Measurements from ENCODE around the gene TMEM132A.
"Not testable (repeated sequence)": the region's sequence is repeated elsewhere in the genome, so short reads cannot be mapped to it uniquely, and the experiment has no call there.

TMEM132A gene

DNA sequence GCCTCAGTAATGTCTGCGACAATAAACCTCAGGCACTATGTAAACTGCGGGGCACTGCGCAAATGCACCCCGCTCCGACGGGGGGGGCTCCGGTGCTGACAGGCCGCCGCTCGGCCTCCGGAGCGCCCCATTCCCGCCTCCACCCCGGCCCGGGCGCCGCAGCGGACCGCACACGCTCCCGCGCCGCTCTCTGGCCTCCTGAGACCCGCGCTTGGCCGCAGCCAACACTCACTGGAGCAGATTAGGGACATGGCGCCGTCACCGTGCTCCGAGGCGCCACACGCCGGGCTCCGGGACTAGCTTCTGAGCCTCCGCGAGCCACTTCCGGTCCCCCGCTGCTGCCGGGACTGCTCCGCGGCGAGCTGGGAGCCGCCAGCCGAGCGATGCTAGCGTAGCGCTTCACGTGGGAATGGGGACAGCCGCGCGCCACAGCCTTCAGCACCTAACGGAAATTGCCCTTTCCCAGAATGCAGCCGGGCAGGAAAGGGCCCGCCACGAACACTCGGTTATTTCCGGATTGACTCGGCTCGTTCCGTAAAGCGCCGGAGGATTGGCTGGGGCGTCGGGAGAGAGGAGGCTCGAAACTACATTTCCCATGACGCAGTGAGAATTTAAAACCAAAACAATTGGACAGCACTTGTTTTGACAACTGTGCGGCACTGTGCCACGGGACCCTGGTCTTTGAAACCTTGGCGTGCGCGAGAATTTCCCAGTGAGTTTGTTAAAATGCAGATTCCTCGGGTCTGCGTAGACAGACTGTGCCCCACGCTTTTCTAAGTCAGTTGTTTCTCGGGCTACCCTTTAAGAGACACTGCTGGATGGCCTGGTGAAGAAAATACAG, 17.9 kb upstream of the TMEM132A start, which contains the start of gene PRPF19:
PRPF19 (minus strand) TSS at position 454 of the 841 bp plus-strand sequence; CDS start at position 251, 203 bp downstream.
- peak; percentile 99 for DNase-seq (ENCODE audit: low spot score)

GRCh38 chr11:60908803-60909202, 15.5 kb upstream of the TMEM132A start:
- no peak for DNase-seq (ENCODE audit: low spot score)

- not testable (repeated sequence) for DNase-seq (ENCODE audit: low spot score)
These were observed 14.5 kb upstream of the TMEM132A start for GRCh38 chr11:60909680-60910280.

- DNase-seq (ENCODE audit: low spot score): no peak
These were observed 14.0 kb upstream of the TMEM132A start for GRCh38 chr11:60910281-60910687.

DNA sequence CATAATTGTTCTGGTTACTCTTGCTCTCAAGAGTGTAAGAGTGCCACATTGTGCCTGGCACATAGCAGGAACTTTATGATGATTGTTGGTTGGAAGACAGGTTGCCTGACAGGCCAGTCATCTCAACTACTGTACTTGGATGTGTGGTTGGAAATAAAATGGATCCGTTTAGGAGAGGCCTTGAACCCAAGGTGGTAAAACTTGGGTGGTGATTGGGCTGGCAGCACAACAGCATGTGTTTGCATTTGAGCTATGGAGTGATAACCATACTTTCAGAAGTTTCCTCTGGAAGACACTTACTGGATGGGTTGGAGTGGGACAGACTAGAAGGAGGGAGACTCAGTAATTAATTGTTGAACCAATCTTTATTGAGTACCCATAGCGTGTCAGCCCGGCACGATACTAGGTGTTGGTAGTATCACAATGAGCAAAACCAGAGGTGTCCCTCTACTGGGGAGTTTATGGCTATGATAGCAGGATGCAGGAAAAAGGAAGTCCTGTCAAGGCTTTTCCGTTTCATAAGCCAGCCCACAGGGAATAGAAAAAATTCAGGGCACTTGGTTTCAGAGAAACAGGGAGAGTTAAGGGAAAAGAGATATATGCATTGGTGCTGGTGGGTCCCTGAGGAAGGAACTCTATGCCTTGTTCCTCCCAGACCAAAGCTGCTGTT, 13.4 kb upstream of the TMEM132A start:
- DNase-seq (ENCODE audit: low spot score): no peak

- no peak for DNase-seq (ENCODE audit: low spot score)
These were observed 11.9 kb upstream of the TMEM132A start for GRCh38 chr11:60912223-60912850.

- no peak for DNase-seq (ENCODE audit: low spot score)
These were observed 11.3 kb upstream of the TMEM132A start for GRCh38 chr11:60912851-60913528.

DNA sequence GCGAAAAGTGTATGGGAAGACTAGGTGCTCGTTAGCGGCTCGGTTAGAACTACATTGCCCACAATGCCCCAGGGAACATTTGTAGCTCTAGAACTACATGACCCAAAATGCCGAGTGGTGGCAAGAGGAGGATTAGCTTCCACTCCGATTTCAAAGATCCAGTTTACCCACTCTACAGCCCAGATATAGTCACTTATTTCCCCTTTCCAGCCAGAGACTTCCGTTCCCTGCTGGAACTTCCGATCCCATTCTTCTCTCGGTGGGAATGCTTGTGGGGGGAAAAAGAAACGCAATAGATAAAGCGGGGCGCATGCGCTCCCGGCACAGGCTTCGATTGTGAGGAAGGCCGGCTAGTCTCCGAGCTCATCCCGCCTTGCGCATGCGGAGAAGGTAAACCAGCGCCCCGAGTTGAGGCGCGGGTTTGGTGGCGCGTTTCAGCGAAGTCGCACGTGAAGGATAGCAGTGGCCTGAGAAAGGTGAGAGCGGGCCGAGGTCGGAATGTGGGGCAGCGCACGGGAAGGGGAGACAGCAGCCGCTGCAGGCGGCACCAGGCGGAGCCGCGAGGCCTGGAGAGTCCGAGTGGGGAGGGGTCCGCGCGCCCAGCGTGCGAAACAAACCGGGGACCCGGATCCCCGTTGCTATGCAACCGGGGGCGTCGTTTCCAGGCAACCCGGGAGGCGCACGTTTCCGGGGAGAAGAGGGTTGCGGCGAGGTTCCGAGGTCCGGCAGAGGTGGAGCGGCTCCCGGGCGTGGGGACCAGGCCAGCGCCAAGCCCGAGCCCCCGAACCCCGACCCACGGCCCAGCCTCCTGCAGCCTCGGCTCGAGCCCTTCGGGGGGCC, 10.2 kb upstream of the TMEM132A start, which contains the start of gene TMEM109:
TMEM109 (plus strand) TSS at position 366 of the 840 bp plus-strand sequence. CDS start 5,536 bp downstream, outside the sequence.
- peak; percentile 100 for DNase-seq (ENCODE audit: low spot score)

- DNase-seq (ENCODE audit: low spot score): no peak
These were observed 9.5 kb upstream of the TMEM132A start for GRCh38 chr11:60914633-60915247.

DNA sequence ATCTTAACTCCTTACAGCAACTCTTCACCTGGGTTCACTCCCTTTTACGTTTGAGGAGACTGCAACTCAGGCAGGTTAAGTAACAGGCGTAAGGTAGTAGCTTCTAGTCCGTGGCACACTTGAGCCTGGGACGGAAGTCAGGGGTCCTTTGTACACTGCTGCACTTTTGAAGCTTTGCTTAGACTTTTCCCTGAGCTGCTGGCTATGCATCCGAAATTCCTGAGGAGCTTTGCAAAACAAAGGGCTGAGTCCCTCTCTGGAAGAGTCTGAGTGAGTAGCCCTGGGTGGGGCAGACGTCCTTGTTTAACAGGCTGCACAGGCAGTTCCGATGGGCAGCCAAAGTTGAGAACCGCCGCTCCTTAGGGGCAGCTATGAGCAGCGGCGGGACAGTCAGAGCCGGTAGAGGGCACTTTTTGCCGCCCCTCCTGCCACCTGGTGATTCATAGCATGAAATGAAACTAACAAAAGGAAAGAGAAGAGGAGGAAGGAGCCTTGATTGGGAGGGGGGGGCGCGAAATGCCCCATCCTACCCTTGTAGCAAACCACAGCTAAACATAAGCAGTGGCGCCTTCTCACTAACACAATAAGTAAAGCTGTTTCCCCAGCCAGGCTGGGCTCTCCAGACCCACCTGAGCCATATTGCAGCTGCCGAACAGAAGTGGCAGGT, 8.9 kb upstream of the TMEM132A start:
- DNase-seq (ENCODE audit: low spot score): no peak

DNA sequence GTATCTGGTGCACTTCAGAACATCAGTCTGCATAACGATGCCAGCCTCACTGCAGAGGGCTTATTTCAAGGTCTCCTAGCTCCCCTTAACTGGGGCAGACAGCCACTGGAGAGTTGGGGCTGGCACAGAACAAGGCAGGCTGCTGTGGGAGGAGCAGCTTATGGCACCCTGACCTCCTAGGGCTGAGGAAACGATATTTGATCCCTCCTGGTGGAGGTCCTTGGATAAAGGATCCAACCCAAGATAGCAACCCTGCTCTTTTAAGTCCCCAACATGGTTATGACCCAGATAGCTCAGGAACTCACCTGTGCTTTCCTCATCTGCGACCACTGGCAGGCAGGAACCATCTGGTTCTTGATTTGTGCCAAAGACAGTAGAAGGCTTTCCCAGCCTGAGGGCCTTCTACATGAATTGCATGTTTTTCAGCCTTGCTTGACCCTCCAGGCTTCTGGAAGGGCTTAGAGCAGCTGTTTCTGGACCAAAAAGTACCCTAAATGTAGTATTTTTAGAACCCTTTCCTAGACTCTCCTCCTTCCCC, 7.5 kb upstream of the TMEM132A start:
- no peak for DNase-seq (ENCODE audit: low spot score)

DNA sequence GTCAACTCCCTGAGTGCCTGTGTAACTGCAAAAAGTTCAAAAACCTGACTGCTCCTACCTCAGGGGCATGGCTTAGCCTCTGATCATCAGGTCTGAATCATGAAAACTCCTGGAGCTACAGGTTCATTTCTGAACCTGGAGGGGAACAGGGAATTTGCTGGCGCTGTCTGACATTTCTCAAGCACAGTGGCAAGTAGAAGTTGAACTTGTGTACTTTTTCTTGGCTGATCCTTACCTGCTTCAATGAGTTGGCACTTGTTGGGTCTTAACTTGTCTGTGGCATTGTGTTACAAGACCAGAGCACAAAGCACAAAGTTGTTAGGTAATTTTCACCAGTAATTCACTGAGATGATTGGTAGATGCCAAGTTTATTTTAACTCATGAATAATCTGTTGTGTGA, 7.0 kb upstream of the TMEM132A start:
- no peak for DNase-seq (ENCODE audit: low spot score)

GRCh38 chr11:60918251-60918938, 5.9 kb upstream of the TMEM132A start:
- DNase-seq (ENCODE audit: low spot score): no peak

DNA sequence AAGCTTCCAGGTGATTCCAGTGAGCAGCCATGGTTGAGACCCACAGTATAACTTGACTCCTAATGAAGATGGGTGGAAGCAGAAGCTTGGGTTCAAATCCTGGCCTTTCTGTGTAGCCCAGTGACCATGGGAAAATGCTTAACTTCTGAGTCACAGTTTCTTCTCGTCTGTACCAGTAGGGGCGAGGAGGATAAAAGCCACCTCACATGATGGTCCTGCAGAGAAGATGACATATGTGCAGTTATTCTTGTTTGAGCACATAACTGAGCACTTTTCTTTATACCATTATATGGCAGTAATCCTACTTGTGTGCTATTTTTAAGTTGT, 5.4 kb upstream of the TMEM132A start:
- no peak for DNase-seq (ENCODE audit: low spot score)

DNA sequence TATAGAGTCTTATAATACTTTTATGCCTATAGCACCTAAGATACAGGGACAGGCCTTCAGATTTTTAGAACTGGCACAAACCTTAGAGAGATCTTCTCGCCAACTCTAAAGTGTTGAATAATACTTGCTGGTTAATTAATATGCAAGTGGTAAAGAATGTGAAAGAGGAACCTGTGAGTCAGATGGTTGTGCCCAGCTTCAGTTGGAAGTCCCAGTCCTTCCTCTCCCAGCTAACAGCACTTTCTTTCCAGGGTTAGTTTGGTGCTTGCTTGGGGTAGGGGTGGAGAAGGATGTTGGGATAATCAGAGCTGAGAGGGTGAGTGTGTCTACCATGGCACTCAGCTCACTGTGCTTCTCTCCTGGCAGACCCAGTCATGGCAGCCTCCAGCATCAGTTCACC, 4.9 kb upstream of the TMEM132A start:
- DNase-seq (ENCODE audit: low spot score): no peak

DNA sequence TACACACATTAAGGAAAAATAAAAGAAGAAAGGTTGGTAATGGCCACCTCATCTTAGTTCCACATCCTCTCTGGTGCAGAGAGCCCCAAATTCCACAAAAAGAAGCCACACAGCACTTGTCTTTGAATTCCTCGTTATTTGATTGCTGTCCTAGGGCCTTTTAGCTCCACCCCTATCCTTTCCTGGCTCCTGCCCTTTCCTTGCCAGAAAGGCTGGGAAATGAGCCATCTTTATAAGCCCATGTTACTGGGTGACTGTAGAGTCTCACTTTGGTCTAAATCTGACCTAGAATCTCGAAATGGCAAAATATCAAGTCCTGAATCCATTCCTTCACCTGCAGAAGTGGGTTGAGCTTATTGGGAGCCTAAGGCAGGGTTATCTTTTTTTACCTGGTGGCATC, 4.3 kb upstream of the TMEM132A start:
- DNase-seq (ENCODE audit: low spot score): no peak

GRCh38 chr11:60921259-60921658, 3.0 kb upstream of the TMEM132A start:
- DNase-seq (ENCODE audit: low spot score): no peak

DNA sequence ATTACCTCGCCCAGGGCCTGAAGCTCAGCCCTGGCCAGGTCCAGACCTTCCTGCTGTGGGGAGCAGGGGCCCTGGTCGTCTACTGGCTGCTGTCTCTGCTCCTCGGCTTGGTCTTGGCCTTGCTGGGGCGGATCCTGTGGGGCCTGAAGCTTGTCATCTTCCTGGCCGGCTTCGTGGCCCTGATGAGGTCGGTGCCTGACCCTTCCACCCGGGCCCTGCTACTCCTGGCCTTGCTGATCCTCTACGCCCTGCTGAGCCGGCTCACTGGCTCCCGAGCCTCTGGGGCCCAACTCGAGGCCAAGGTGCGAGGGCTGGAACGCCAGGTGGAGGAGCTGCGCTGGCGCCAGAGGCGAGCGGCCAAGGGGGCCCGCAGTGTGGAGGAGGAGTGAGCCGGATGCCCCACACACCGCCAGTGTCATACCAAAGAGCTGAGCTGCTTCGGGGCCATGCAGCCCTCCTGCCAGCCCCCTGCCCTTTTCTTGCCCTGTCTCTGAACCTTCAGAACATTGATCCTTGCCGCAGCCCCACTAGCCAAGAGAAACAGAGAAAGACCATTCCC, 2.4 kb upstream of the TMEM132A start:
- DNase-seq (ENCODE audit: low spot score): no peak

DNA sequence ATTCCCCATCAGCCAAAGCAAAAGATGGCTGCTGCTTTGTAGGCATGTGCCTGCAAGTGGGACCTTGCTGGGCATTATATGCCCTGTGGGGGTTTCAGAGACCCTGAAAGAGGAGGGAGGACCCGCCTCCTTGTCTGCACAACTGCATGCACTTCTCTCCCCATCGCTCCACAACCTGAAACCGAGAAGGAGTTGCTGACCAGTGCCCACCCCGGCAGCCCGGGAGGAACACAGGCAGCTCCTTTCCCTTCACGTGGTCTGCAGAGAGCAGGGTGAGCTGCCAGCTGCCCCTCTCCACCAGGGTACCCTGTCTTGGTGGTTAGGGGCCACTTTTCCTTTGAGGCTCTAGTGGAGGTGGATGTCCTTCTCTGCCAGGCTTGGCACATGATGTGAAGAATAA, 1.4 kb upstream of the TMEM132A start:
- no peak for DNase-seq (ENCODE audit: low spot score)

All from HuH-7.5 (cell line).